Measurements from ENCODE around the gene TNIK. TPM values are rescaled to one million over a fixed set of nuclear protein-coding genes. Genes with fewer than 3 reads are reported as not detected.
"Not testable (repeated sequence)": the region's sequence is repeated elsewhere in the genome, so short reads cannot be mapped to it uniquely, and the experiment has no call there.

TNIK gene
- total RNA-seq, 2 experiments from 2014 or later = 57.6 to 61.7 TPM

DNA sequence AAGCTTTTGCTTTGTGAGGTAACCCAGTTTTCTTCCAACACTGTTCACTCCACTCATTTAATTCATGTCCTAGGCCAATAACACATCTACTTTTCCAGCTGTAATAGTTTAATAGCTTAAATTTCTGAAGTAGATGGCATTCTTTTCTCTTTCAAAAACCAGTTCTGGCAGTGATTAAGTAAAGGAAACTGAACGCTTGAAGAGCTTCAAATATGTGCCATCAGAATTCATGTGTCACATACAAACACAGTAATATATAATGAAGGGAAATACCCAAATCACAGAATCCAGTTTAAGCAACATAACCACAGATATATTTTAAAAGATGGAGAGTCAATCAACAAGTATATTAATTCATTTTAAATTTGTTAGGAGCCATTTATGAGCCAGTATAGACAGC lies 91.0 kb downstream of the TNIK start:
- Mint-ChIP-seq H3K36me3 (ENCODE audit: low read depth) (peaks cover 22% of the 10 kb centered on the region), H3K27ac (no peak overlapping the region), H3K4me1 (peaks cover 5% of the 10 kb centered on the region), H3K27me3 (no peaks in the 10 kb centered on the region), H3K9me3 (no peaks in the 10 kb centered on the region), H3K4me3 (no peak overlapping the region)
- ChIA-PET CTCF (no interaction called here), POLR2A (no interaction called here)
- no peak for DNase-seq

DNA sequence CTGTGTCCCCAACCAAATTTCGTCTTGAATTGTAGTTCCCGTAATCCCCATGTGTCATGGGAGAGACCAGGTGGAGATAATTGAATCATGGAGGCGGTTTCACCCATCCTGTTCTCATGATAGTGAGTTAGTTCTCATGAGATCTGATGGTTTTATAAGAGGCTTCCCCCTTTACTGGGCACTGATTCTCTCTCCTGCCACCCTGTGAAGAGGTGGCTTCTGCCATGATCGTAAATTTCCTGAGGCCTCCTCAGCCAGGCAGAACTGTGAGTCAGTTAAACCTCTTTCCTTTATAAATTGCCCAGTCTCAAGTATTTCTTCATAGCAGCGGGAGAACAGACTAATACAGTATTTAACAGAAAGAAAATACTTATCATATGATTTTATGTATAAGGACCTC lies 93.5 kb downstream of the TNIK start:
- H3K27ac Mint-ChIP-seq, H3K4me3 Mint-ChIP-seq, H3K27me3 Mint-ChIP-seq, CTCF ChIA-PET, H3K9me3 Mint-ChIP-seq, DNase-seq, POLR2A ChIA-PET, H3K4me1 Mint-ChIP-seq: not testable (repeated sequence)
- peaks cover 22% of the 10 kb centered on the region for H3K36me3 Mint-ChIP-seq (ENCODE audit: low read depth)

DNA sequence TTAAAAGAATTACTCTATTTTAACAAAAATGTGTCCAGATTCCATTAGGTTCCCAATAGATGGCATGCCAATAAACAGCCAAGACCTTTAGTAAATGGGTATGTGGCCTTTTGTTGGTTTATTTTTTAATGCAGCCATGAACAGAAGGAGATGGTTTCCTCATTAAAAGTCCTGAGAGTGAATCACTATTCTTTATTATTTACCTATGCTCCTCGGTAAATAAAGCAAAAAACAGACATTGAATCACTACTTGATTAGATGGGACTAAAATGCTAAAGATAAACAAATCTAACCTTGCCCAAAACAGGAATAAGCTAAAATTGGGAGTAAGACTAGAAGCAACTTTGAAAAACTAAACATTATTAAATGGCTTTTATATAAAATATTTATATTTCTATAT lies 94.2 kb downstream of the TNIK start:
- H3K27ac Mint-ChIP-seq = no peak overlapping the region
- H3K36me3 Mint-ChIP-seq (ENCODE audit: low read depth) = peaks cover 22% of the 10 kb centered on the region
- no peak for DNase-seq
- H3K4me3 Mint-ChIP-seq = no peak overlapping the region
- ChIA-PET CTCF (no interaction called here), POLR2A (no interaction called here)
- H3K9me3 Mint-ChIP-seq = no peaks in the 10 kb centered on the region
- H3K27me3 Mint-ChIP-seq = no peaks in the 10 kb centered on the region
- H3K4me1 Mint-ChIP-seq = peaks cover 2% of the 10 kb centered on the region

DNA sequence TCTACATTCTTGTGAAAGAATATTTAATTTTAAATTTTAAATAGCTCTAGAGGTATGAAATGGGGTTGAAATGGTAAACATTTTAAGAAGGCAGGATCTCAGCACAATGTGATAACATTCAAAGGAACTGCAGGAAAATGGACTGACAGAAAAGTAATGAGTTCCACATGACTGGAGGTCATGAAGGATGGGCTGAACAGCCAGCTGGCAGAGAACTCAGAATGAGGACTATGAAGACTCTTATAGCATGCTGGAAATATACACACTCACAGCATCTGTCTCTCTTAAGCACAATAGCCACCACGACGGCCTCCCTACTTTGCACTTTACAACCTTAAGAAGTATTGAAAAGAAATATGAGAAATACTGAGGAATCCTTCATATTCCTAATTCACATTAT lies 94.7 kb downstream of the TNIK start:
- POLR2A ChIA-PET = no interaction called here
- H3K36me3 Mint-ChIP-seq (ENCODE audit: low read depth) = peaks cover 22% of the 10 kb centered on the region
- CTCF ChIA-PET = interaction anchor here (0.6 kb wide), 1 partner anchor 95 kb away, joined by 3 read pairs; the partner anchor contains the start of gene TNIK
- peaks cover 2% of the 10 kb centered on the region for H3K4me1 Mint-ChIP-seq
- no peak overlapping the region for H3K27ac Mint-ChIP-seq
- H3K4me3 Mint-ChIP-seq = no peak overlapping the region
- no peaks in the 10 kb centered on the region for H3K27me3 Mint-ChIP-seq
- no peaks in the 10 kb centered on the region for H3K9me3 Mint-ChIP-seq
- no peak for DNase-seq

DNA sequence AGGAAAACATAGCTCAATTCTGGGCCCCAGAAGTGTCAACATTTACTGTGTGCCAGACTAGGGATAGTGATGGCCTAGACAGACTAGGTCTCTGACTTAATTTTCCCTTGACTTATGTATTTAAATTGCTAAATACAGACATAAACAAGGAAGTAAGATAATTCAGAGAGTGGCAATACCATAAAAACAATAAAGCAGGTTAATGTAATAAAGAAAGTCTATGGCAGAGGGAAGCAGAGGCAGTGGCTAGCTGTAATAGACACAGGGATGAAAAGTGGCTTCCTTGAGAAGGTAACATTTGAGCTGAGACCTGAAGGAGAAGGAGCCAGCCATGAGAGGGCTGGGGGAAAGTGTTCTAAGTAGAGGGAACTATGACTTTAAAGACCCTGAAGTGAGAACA lies 95.7 kb downstream of the TNIK start:
- Mint-ChIP-seq H3K9me3 (no peaks in the 10 kb centered on the region), H3K36me3 (ENCODE audit: low read depth) (peaks cover 17% of the 10 kb centered on the region), H3K27ac (no peak overlapping the region), H3K27me3 (no peaks in the 10 kb centered on the region), H3K4me1 (peaks cover 2% of the 10 kb centered on the region), H3K4me3 (no peak overlapping the region)
- DNase-seq = no peak
- POLR2A ChIA-PET = no interaction called here
- CTCF ChIA-PET = no interaction called here

DNA sequence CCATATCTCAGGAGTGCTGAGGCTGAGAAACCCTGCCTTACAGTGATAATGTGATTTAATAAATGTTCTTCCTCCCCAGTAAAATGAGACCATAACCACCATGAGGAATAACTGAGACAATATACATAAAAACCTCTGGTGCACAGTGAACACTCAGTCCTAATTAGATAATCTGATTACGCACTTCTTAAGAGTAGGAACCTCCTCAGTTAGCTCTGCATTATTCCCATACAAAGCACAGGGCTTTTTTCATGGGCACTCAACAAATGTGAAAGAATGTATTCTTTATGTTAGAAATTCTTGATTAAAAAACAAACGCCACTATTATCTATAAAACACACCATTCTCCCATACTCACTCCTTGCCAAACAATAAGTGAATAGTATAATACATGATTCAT lies 97.0 kb downstream of the TNIK start:
- H3K27ac Mint-ChIP-seq = no peak overlapping the region
- no peaks in the 10 kb centered on the region for H3K27me3 Mint-ChIP-seq
- peaks cover 3% of the 10 kb centered on the region for H3K4me1 Mint-ChIP-seq
- POLR2A ChIA-PET = no interaction called here
- H3K36me3 Mint-ChIP-seq (ENCODE audit: low read depth) = peaks cover 9% of the 10 kb centered on the region
- no peak for DNase-seq
- H3K9me3 Mint-ChIP-seq = no peaks in the 10 kb centered on the region
- no peak overlapping the region for H3K4me3 Mint-ChIP-seq
- CTCF ChIA-PET = no interaction called here

DNA sequence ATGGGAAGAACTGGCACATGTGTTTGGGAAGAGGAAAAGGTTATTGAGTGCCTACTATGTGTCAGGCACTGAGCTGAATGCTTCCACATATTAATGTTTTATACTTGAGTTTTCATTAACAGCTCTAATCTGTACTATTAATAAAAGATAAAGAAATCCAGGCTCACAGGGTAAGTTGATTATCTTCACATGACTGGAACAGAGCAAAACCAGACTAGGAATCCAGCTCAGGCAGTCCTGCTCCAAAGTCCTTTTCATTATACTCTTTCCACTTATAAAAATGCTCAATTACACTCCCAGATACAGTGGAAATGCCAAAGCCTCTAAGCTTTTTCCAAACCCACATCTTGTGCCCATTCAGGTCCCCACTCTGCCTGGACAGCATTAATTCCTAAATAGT lies 97.6 kb downstream of the TNIK start:
- Mint-ChIP-seq H3K36me3 (ENCODE audit: low read depth) (peaks cover 5% of the 10 kb centered on the region), H3K27me3 (no peaks in the 10 kb centered on the region), H3K27ac (no peak overlapping the region), H3K9me3 (no peaks in the 10 kb centered on the region), H3K4me3 (no peak overlapping the region), H3K4me1 (peaks cover 3% of the 10 kb centered on the region)
- POLR2A ChIA-PET = no interaction called here
- no peak for DNase-seq
- CTCF ChIA-PET = no interaction called here

DNA sequence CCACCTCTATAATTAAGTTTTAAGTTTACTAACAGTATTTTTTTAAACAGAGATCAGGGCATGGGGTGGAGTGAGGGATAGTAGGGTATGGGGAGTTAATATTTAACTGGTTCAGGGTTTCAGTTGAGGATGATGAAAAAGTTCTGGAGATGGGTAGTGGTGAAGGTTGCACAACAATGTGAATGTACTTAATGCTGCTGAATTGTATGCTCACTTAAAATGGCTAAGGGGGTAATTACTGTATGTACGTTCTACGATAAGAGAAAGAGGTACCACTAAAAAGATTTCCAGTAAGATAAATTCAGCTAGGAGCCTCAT lies 101.4 kb downstream of the TNIK start:
- no peak overlapping the region for H3K27ac Mint-ChIP-seq
- H3K4me1 Mint-ChIP-seq = peaks cover 11% of the 10 kb centered on the region
- POLR2A ChIA-PET = no interaction called here
- no peak overlapping the region for H3K4me3 Mint-ChIP-seq
- no peak for DNase-seq
- no peaks in the 10 kb centered on the region for H3K27me3 Mint-ChIP-seq
- H3K36me3 Mint-ChIP-seq (ENCODE audit: low read depth) = no peaks in the 10 kb centered on the region
- no peaks in the 10 kb centered on the region for H3K9me3 Mint-ChIP-seq
- CTCF ChIA-PET = no interaction called here

DNA sequence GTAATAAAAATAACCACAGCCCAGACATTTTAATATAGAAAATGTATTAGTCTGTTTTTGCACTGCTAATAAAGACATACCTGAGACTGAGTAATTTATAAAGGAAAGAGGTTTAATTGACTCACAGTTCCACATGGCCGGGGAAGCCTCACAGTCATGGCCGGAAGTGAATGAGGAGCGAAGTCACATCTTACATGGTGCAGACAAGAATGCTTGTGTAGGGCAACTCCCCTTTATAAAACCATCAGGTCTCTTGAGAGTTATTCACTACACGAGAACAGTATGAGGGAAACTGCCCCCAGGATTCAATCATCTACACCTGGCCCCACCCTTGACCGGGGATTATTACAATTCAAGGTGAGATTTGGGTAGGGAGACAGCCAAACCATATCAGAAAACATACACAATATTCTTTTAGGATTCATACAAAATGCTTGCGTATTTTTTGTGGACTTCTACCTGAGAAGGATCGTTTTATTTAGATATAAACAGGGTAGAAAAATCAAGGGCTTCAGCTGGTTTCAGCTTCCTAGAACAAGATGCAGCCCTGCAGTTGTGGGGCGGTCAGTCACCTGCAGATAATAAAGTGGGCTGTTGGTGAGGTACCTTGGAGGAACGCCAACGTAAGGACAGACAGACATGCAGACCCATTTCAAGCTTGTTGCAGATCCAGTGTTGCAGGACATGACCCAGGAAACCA lies 101.9 kb downstream of the TNIK start:
- H3K4me1 Mint-ChIP-seq = peaks cover 11% of the 10 kb centered on the region
- no peaks in the 10 kb centered on the region for H3K36me3 Mint-ChIP-seq (ENCODE audit: low read depth)
- no peak for DNase-seq
- no peak overlapping the region for H3K4me3 Mint-ChIP-seq
- ChIA-PET POLR2A (no interaction called here), CTCF (no interaction called here)
- H3K27me3 Mint-ChIP-seq = no peaks in the 10 kb centered on the region
- H3K9me3 Mint-ChIP-seq = no peaks in the 10 kb centered on the region
- no peak overlapping the region for H3K27ac Mint-ChIP-seq

DNA sequence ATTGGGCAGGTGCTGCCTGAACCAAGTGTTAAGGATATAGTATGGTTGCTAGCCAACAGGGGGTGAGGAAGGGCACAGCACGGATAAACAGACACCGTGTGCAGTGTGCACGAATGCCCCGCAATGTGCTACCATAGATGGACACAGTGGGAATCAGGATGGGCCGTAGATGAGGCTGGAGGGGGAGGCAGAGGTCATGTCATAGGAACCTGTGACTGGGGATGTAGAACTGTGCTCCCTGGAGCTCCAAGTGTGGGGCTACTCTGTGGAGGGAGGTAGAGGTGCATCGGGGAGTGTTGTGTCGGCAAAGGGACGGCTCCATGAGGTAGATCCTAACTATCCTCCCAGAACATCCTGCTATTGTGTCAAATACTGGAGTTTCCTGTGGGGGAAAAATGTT lies 102.5 kb downstream of the TNIK start:
- Mint-ChIP-seq H3K36me3 (ENCODE audit: low read depth) (no peaks in the 10 kb centered on the region), H3K27ac (no peak overlapping the region), H3K4me1 (peaks cover 11% of the 10 kb centered on the region), H3K4me3 (no peak overlapping the region), H3K27me3 (no peaks in the 10 kb centered on the region), H3K9me3 (no peaks in the 10 kb centered on the region)
- POLR2A ChIA-PET = no interaction called here
- no peak for DNase-seq
- CTCF ChIA-PET = no interaction called here

DNA sequence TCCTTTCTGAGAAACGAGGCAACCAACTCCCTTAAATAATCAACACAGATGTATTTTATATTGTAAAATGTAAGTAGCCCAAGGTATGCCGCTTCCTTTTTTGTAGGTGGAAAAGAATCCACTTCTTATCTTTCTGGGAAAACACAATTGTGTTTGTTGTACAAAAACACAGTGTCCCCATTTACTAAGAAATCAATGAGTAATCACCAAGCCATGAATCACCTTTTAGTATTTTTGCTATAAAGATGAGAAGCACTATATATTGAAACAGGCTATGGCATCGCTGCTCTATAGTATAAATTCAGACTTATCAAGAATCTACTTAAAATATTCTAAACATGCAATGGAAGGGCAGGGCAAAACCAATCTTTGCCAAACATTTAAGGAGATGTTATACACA lies 104.0 kb downstream of the TNIK start:
- Mint-ChIP-seq H3K27me3 (no peaks in the 10 kb centered on the region), H3K36me3 (ENCODE audit: low read depth) (no peaks in the 10 kb centered on the region), H3K27ac (no peak overlapping the region), H3K9me3 (no peaks in the 10 kb centered on the region), H3K4me3 (no peak overlapping the region), H3K4me1 (peaks cover 13% of the 10 kb centered on the region)
- ChIA-PET CTCF (no interaction called here), POLR2A (no interaction called here)
- DNase-seq = no peak

DNA sequence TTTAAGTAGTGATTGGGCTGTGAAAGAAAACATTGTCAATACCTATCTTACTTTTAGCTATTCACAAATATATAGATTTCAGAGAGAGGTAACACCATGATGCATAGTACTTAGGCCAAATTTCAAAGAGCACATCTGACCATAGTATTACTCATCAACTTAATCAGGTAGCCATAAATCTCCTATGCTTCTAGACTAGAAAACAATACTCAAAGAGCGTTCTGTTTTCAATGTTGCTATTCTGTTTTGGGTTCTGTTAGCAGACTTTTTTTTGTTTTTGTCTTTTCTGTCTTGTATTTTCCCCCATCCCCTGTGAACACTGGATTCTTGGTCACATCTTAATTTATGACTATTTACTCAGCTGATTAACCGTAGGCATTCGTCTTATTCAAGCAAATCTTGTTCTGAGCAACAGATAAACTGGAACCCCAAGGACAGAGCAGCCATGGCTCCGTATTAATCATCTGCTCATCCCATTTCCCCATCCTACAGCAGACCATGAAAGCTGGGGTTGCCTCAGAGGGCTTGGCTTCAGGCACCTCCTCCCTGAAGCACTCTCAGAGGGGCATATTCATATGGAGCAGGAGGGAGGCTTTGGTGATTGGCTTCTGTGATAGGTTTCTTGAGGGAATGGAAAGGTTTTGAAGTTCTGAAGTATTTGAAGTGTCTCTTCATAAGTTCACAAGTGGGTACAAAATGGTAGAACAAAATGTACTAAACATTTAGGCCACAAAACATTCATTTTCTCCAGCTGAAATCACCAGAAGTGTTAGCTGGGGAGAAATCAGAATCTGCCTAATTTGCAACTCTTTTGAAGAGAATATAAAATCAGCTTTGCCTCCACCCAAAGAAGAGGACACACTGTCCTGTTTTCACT lies 105.3 kb downstream of the TNIK start:
- H3K4me3 Mint-ChIP-seq = no peak overlapping the region
- DNase-seq = no peak
- H3K4me1 Mint-ChIP-seq = peaks cover 13% of the 10 kb centered on the region
- CTCF ChIA-PET = no interaction called here
- POLR2A ChIA-PET = no interaction called here
- no peak overlapping the region for H3K27ac Mint-ChIP-seq
- H3K9me3 Mint-ChIP-seq = no peaks in the 10 kb centered on the region
- H3K27me3 Mint-ChIP-seq = no peaks in the 10 kb centered on the region
- H3K36me3 Mint-ChIP-seq (ENCODE audit: low read depth) = no peaks in the 10 kb centered on the region

DNA sequence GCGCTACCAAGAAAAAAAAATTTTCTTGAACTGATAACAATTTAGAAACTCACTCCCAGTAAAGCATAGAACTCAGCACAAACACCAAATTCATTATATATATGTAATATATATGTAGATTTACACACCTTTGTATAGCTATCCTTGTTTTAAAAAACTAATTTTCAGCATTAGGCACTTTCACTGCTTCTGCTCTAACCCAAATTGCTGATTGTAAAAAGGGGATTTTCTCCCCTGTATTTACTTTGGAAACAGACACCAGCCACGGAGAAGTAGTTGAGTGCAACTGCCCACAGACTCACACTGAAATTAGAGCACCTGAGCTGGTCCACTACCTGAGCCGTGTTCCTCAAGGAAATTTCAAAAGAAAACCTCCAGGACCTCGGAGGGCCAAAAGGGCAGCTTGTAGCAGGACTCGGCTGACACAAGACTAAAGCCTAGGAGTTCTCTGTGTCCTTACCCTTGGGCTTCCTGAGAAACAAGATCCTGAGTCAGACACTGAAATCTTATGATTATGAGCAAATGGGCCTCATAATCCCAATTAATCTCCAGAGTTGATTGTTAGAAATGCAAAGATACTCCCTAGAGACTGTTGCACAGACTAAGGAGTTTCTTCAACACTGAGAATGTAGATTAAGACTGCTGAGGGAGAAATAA lies 106.0 kb downstream of the TNIK start:
- ChIA-PET CTCF (no interaction called here), POLR2A (no interaction called here)
- H3K4me3 Mint-ChIP-seq = no peak overlapping the region
- H3K9me3 Mint-ChIP-seq = no peaks in the 10 kb centered on the region
- no peak overlapping the region for H3K27ac Mint-ChIP-seq
- H3K27me3 Mint-ChIP-seq = no peaks in the 10 kb centered on the region
- H3K4me1 Mint-ChIP-seq = peaks cover 13% of the 10 kb centered on the region
- DNase-seq = no peak
- H3K36me3 Mint-ChIP-seq (ENCODE audit: low read depth) = no peaks in the 10 kb centered on the region

DNA sequence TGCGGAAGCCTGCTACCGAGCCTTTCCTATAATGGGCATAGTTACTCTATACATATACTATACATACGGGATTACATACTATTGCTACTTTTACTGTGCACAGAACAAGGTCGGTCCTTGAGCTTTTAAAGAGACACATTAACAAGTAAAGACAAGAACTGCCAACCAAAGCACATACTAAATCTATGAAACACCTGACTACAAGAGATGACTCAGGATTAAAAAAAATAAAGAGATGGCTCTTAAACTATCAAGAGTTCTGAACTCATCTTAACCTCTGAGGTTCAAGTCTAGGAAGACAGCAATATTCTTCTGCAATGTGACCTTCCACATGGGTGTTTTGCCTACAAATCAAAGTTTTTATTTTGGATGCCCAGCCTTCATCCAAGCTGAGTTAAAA lies 106.8 kb downstream of the TNIK start:
- CTCF ChIA-PET = no interaction called here
- H3K4me1 Mint-ChIP-seq = peaks cover 10% of the 10 kb centered on the region
- H3K9me3 Mint-ChIP-seq = no peaks in the 10 kb centered on the region

More for the DNA sequence above, 106.8 kb downstream of the TNIK start:
- H3K4me3 Mint-ChIP-seq = no peak overlapping the region
- no peak for DNase-seq
- H3K27ac Mint-ChIP-seq = no peak overlapping the region
- H3K36me3 Mint-ChIP-seq (ENCODE audit: low read depth) = no peaks in the 10 kb centered on the region
- no peaks in the 10 kb centered on the region for H3K27me3 Mint-ChIP-seq
- POLR2A ChIA-PET = no interaction called here

All from activated CD4-positive, alpha-beta memory T cell treated with anti-CD3 and anti-CD28 coated beads, Interleukin-2, amount 10 ng/mL, durations not matched to agents 7 days and 5 days (primary cell).